PC-3 (cell line): ENCODE results near the gene MTF2. TPM values are rescaled to one million over a fixed set of nuclear protein-coding genes. Genes with fewer than 3 reads are reported as not detected.
"Not testable (repeated sequence)": the region's sequence is repeated elsewhere in the genome, so short reads cannot be mapped to it uniquely, and the experiment has no call there.

Experiments
- ATAC-seq: fragments of 200-7000 bp; cut with Tn5 transposase; 2 replicates; pipeline ENCODE4 v1.9.1; 2020; ENCODE audit warnings: mild to moderate bottlenecking, moderate library complexity
- BruUV-seq: library from RNA; stranded (reverse); fragments of 400-500 nt; replicated peaks from 2 replicates; lab custom pipeline; 2021; lab: Mats Ljungman, UMichigan
- CTCF ChIA-PET: fragments of 300-600 bp; sonication (Branson Sonifier 250); formaldehyde crosslinking; loops from one replicate; lab custom pipeline; 2022; ENCODE audit warnings: antibody characterized with exemption; lab: Charles Lee
- POLR2A ChIA-PET: fragments of 300-600 bp; sonication (Branson Sonifier 250); formaldehyde crosslinking; loops from one replicate; lab custom pipeline; 2022; ENCODE audit warnings: antibody characterized with exemption; ENCODE audit not compliant: unreplicated experiment; lab: Charles Lee
- DNase-seq: peaks from one replicate; pipeline ENCODE4 v3.0.0-alpha.2; 2015
- H2AFZ ChIP-seq: fragments of 300-600 bp; sonication (generic); 2 replicates; pipeline ENCODE4 v1.6.0; 2016; ENCODE audit warnings: antibody characterized with exemption, low read length
- H3F3A ChIP-seq: fragments of 300-600 bp; sonication (generic); one replicate; pipeline ENCODE4 v1.6.0; 2017; ENCODE audit warnings: antibody characterized with exemption, low read length, control low read depth, mild to moderate bottlenecking; ENCODE audit not compliant: unreplicated experiment
- H3K27ac ChIP-seq: fragments of 300-600 bp; sonication (generic); 2 replicates; pipeline ENCODE4 v1.5.1; 2016; ENCODE audit warnings: mild to moderate bottlenecking, low read length
- H3K27me3 ChIP-seq: fragments of 300-600 bp; sonication (generic); 2 replicates; pipeline ENCODE4 v1.6.1; 2016; ENCODE audit warnings: low read length, mixed read lengths
- H3K36me3 ChIP-seq: fragments of 300-600 bp; sonication (generic); 2 replicates; pipeline ENCODE4 v1.6.1; 2016; ENCODE audit warnings: low read depth, mixed run types, low read length, mixed read lengths
- H3K4me1 ChIP-seq: fragments of 300-600 bp; sonication (generic); 2 replicates; pipeline ENCODE4 v1.5.1; 2016; ENCODE audit warnings: low read length; ENCODE audit not compliant: insufficient read depth
- H3K4me2 ChIP-seq: fragments of 300-600 bp; sonication (generic); 2 replicates; pipeline ENCODE4 v1.6.0; 2016; ENCODE audit warnings: low read length
- H3K4me3 ChIP-seq: fragments of 300-600 bp; sonication (generic); 2 replicates; pipeline ENCODE4 v1.5.1; 2016; ENCODE audit warnings: mild to moderate bottlenecking, low read length, mixed read lengths
- H3K79me2 ChIP-seq: fragments of 300-600 bp; sonication (generic); 2 replicates; pipeline ENCODE4 v1.6.1; 2017; ENCODE audit warnings: low read length, mixed read lengths
- H3K9ac ChIP-seq: fragments of 300-600 bp; sonication (generic); 2 replicates; pipeline ENCODE4 v1.6.0; 2016; ENCODE audit warnings: mild to moderate bottlenecking, low read length
- H3K9me2 ChIP-seq: fragments of 300-600 bp; sonication (generic); replicated peaks from 2 replicates; pipeline ENCODE4 v1.6.1; 2016; ENCODE audit warnings: mixed run types, low read length, mixed read lengths
- H3K9me3 ChIP-seq: fragments of 300-600 bp; sonication (generic); 2 replicates; pipeline ENCODE4 v1.6.1; 2016; ENCODE audit warnings: low read length, mixed read lengths
- H4K20me1 ChIP-seq: fragments of 300-600 bp; sonication (generic); 2 replicates; pipeline ENCODE4 v1.6.1; 2016; ENCODE audit warnings: low read length, mixed read lengths
- EZH2 ChIP-seq: fragments of 300-600 bp; sonication (generic); IDR thresholded peaks from one replicate; pipeline ENCODE4 v1.6.1; 2017; ENCODE audit warnings: antibody characterized with exemption, mild to moderate bottlenecking, low read length; ENCODE audit not compliant: unreplicated experiment
- EZH2phosphoT487 ChIP-seq: fragments of 300-600 bp; sonication (generic); IDR thresholded peaks from 2 replicates; pipeline ENCODE4 v1.6.1; 2018; ENCODE audit warnings: mild to moderate bottlenecking, antibody characterized with exemption, low read length, borderline replicate concordance
- intact Hi-C: fragments of 100-400 bp; cut with micrococcal nuclease; formaldehyde crosslinking; loops from 2 replicates; pipeline ENCODE4 v1.9.0; 2023
- total RNA-seq: library from RNA; depleted of rRNA; stranded (reverse); fragments of >200 nt; gene quantifications from 2 replicates; pipeline ENCODE4 v1.2.3, GENCODE V29; 2014
- TF ChIP-seq, protein P1 (sequence below): fragments of 300-600 bp; sonication (generic); conservative IDR thresholded peaks from 2 replicates; pipeline ENCODE4 v1.5.1; 2017; ENCODE audit warnings: antibody characterized with exemption, low read depth, mild to moderate bottlenecking, low read length

MTF2 gene
- total RNA-seq, 1 experiment from 2014 or later, result 25.3 TPM

DNA sequence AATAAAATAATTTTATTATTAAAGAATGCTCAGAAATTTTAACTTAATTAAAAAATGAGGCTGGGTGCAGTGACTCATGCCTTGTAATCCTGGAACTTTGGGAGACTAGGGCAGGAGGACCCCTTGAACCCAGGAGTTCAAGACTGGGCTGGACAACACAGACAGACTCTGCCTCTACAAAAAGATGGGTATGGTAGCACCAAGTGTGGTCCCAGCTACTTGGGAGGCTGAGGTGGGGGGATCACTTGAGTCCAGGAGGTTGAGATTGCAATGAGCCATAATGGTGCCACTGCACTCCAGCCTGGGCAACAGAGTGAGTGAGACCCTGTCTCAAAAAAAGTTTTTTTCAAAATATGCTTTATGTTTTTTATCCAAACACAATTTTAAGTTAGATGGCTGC lies 75.8 kb downstream of the MTF2 start:
- no peak for DNase-seq
- Histone ChIP-seq H3K4me2 (no peak overlapping the region), H3K9me2 (no peaks in the 10 kb centered on the region), H3K79me2 (no peaks in the 10 kb centered on the region), H4K20me1 (peaks cover 3% of the 10 kb centered on the region; the same call in 1 of the 2 replicates), H3K27me3 (no peaks in the 10 kb centered on the region), H3K9me3 (no peaks in the 10 kb centered on the region), H3K9ac (no peak overlapping the region), H3K36me3 (peaks cover 37% of the 10 kb centered on the region), H3F3A (no peaks in the 10 kb centered on the region), H3K4me3 (no peak overlapping the region), H3K4me1 (no peaks in the 10 kb centered on the region), H2AFZ (no peak overlapping the region), H3K27ac (no peak overlapping the region)
- intact Hi-C loops, result no loop called here
- BruUV-seq, result no TSS peak
- ChIA-PET POLR2A (no interaction called here), CTCF (interaction anchor here (0.6 kb wide), 1 partner anchor 196 kb away, joined by 3 read pairs; no protein-coding TSS in a partner anchor)
- TF ChIP-seq EZH2 (no peak), EZH2phosphoT487 (no peak)
- TF ChIP-seq, protein P1, sequence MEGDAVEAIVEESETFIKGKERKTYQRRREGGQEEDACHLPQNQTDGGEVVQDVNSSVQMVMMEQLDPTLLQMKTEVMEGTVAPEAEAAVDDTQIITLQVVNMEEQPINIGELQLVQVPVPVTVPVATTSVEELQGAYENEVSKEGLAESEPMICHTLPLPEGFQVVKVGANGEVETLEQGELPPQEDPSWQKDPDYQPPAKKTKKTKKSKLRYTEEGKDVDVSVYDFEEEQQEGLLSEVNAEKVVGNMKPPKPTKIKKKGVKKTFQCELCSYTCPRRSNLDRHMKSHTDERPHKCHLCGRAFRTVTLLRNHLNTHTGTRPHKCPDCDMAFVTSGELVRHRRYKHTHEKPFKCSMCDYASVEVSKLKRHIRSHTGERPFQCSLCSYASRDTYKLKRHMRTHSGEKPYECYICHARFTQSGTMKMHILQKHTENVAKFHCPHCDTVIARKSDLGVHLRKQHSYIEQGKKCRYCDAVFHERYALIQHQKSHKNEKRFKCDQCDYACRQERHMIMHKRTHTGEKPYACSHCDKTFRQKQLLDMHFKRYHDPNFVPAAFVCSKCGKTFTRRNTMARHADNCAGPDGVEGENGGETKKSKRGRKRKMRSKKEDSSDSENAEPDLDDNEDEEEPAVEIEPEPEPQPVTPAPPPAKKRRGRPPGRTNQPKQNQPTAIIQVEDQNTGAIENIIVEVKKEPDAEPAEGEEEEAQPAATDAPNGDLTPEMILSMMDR, result no peak
- no peak for ATAC-seq

DNA sequence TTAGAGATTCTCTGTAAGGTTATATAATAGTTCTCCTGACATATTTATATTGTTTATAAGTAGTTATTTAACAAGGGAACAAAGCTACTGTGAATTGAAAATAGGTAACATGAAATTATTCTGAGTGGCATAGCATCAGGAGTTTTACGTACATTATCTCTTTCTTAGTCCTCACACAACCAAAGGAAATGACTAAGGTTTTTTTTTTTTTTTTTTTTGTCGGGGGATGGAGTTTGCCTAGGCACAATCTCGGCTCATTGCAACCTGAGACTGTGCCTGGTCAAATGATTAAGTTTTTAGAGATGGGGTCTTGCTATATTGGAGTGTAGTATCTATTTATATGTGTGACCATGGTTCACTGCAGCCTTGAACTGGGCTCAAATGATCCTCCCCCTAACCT lies 76.3 kb downstream of the MTF2 start:
- H3K9me2 ChIP-seq, result no peaks in the 10 kb centered on the region
- CTCF ChIA-PET, result interaction anchor here (0.6 kb wide), 1 partner anchor 196 kb away, joined by 3 read pairs; no protein-coding TSS in a partner anchor
- H3K27me3 ChIP-seq, result no peaks in the 10 kb centered on the region
- H3K4me1 ChIP-seq, result no peaks in the 10 kb centered on the region
- no peaks in the 10 kb centered on the region for H3K9me3 ChIP-seq
- H3K4me3 ChIP-seq, result no peak overlapping the region
- H3K4me2 ChIP-seq, result no peak overlapping the region
- DNase-seq, result peak; percentile 12
- H3K36me3 ChIP-seq, result peaks cover 33% of the 10 kb centered on the region
- H2AFZ ChIP-seq, result no peak overlapping the region
- TF ChIP-seq EZH2, result no peak
- TF ChIP-seq, protein P1, result no peak
- TF ChIP-seq EZH2phosphoT487, result no peak
- H3K27ac ChIP-seq, result no peak overlapping the region
- intact Hi-C loops, result no loop called here
- POLR2A ChIA-PET, result no interaction called here
- no peaks in the 10 kb centered on the region for H3K79me2 ChIP-seq
- H3K9ac ChIP-seq, result no peak overlapping the region
- ATAC-seq, result no peak; the same call in 1 of the 2 replicates
- H4K20me1 ChIP-seq, result peaks cover 7% of the 10 kb centered on the region; the same call in 1 of the 2 replicates
- H3F3A ChIP-seq, result no peaks in the 10 kb centered on the region
- no TSS peak for BruUV-seq

DNA sequence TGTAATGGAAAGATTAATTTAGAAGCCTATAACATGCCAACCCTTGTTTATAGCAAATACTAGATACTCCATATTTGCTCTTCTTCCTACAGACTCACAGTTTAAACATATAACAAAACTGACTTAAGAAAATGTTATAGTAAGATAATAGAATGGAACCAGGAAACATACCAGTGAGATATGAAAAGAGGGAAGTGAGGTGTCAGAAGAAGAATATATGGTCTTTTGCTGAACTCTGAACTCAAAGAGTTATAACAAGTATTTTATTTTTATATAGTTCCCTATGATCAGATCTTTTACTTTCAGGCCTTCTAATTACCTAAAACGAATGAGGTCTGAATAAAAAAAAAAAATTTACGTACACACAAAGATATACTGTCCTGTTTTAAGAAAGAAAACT lies 80.3 kb downstream of the MTF2 start:
- TF ChIP-seq, protein P1, result no peak
- no peak for TF ChIP-seq EZH2phosphoT487
- TF ChIP-seq EZH2, result no peak
- H3K4me2 ChIP-seq, result no peak overlapping the region
- CTCF ChIA-PET, result no interaction called here
- H3K9ac ChIP-seq, result no peak overlapping the region
- peaks cover 33% of the 10 kb centered on the region for H3K79me2 ChIP-seq
- POLR2A ChIA-PET, result no interaction called here
- BruUV-seq, result no TSS peak
- DNase-seq (no peak), ATAC-seq (no peak)
- no peaks in the 10 kb centered on the region for H3F3A ChIP-seq
- H4K20me1 ChIP-seq, result peaks cover 8% of the 10 kb centered on the region; the same call in 1 of the 2 replicates
- no peak overlapping the region for H2AFZ ChIP-seq
- H3K4me3 ChIP-seq, result no peak overlapping the region
- no peak overlapping the region for H3K27ac ChIP-seq
- intact Hi-C loops, result no loop called here
- H3K9me3 ChIP-seq, result no peaks in the 10 kb centered on the region
- no peaks in the 10 kb centered on the region for H3K4me1 ChIP-seq
- H3K27me3 ChIP-seq, result no peaks in the 10 kb centered on the region
- H3K9me2 ChIP-seq, result no peaks in the 10 kb centered on the region
- H3K36me3 ChIP-seq, result peaks cover 20% of the 10 kb centered on the region

DNA sequence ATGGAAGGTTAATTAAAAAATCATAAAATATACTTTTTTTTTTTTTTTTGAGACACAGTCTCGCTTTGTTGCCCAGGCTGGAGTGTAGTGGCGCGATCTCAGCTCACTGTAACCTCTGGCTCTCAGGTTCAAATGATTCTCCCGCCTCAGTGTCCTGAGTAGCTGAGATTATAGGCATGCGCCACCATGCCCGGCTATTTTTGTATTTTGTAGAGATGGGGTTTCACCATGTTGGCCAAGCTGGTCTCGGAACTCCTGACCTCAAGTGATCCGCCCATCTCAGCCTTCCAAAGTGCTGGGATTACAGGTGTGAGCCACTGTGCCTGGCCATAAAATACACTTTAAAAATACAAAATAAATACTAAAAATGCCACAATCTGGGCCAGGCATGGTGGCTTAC lies 84.2 kb downstream of the MTF2 start:
- H3K4me3 ChIP-seq, BruUV-seq, H3K4me2 ChIP-seq, H3K4me1 ChIP-seq, H3F3A ChIP-seq, DNase-seq, POLR2A ChIA-PET, H3K9me3 ChIP-seq, H3K27ac ChIP-seq, H3K9ac ChIP-seq, H2AFZ ChIP-seq, intact Hi-C loops, CTCF ChIA-PET, ATAC-seq, H3K27me3 ChIP-seq, H3K9me2 ChIP-seq: not testable (repeated sequence)
- Histone ChIP-seq H4K20me1 (peaks cover 13% of the 10 kb centered on the region), H3K36me3 (peaks cover 25% of the 10 kb centered on the region), H3K79me2 (peaks cover 73% of the 10 kb centered on the region)
